GM19193 (cell line): ENCODE results near the gene IL25.

ENCODE experiments used
- POLR2A ChIP-seq: IDR thresholded peaks from 4 replicates; pipeline ENCODE4 v1.6.1; 2011; ENCODE audit not compliant: insufficient read depth, insufficient read length; ENCODE audit errors: extremely low read depth

IL25 gene

GRCh38 chr14:23349156-23349845 lies 23.3 kb upstream of the IL25 start:
- no peak for TF ChIP-seq POLR2A

GRCh38 chr14:23351681-23352505 lies 20.7 kb upstream of the IL25 start:
- TF ChIP-seq POLR2A: no peak

GRCh38 chr14:23352506-23353432 lies 19.8 kb upstream of the IL25 start, which contains the start of gene SLC22A17:
Gene SLC22A17, minus strand, starts transcription at chr14:23352887.
- TF ChIP-seq POLR2A: no peak

GRCh38 chr14:23353433-23353780 lies 19.2 kb upstream of the IL25 start:
- TF ChIP-seq POLR2A: no peak

GRCh38 chr14:23354990-23355389 lies 17.6 kb upstream of the IL25 start:
- TF ChIP-seq POLR2A: no peak

- TF ChIP-seq POLR2A: no peak
These were observed 16.7 kb upstream of the IL25 start for GRCh38 chr14:23355871-23356435.

GRCh38 chr14:23356662-23357061 lies 15.9 kb upstream of the IL25 start:
- TF ChIP-seq POLR2A: no peak

GRCh38 chr14:23357261-23357660 lies 15.3 kb upstream of the IL25 start:
- TF ChIP-seq POLR2A: no peak

- no peak for TF ChIP-seq POLR2A
These were observed 14.6 kb upstream of the IL25 start for GRCh38 chr14:23358042-23358441.

- no peak for TF ChIP-seq POLR2A
These were observed 13.9 kb upstream of the IL25 start for GRCh38 chr14:23358553-23359166.

- TF ChIP-seq POLR2A: no peak
These were observed 13.4 kb upstream of the IL25 start for GRCh38 chr14:23359167-23359626.

- no peak for TF ChIP-seq POLR2A
These were observed 12.7 kb upstream of the IL25 start for GRCh38 chr14:23359722-23360447.

GRCh38 chr14:23360496-23360895 lies 12.1 kb upstream of the IL25 start:
- no peak for TF ChIP-seq POLR2A

GRCh38 chr14:23361320-23361719 lies 11.3 kb upstream of the IL25 start:
- TF ChIP-seq POLR2A: no peak
